NCI-H1436 (cell line): ENCODE results near the gene CMIP.

Experiments
- DNase-seq: peaks from one replicate; lab custom pipeline; 2025; lab: John Stamatoyannopoulos, UW

Gene CMIP

GRCh38 chr16:81639348-81639747 lies 194.7 kb downstream of the CMIP start:
- no peak for DNase-seq

- DNase-seq = no peak
Observed at GRCh38 chr16:81639931-81640680, 195.5 kb downstream of the CMIP start.

- no peak for DNase-seq
Observed at GRCh38 chr16:81640681-81641070, 196.1 kb downstream of the CMIP start.

GRCh38 chr16:81641395-81642106 lies 196.9 kb downstream of the CMIP start:
- DNase-seq = no peak

- DNase-seq = no peak
Observed at GRCh38 chr16:81642107-81642436, 197.5 kb downstream of the CMIP start.

GRCh38 chr16:81642943-81643342 lies 198.3 kb downstream of the CMIP start:
- DNase-seq = no peak

GRCh38 chr16:81645266-81645694 lies 200.7 kb downstream of the CMIP start:
- peak; percentile 60 for DNase-seq

- no peak for DNase-seq
Observed at GRCh38 chr16:81645925-81646324, 201.3 kb downstream of the CMIP start.

GRCh38 chr16:81646561-81646960 lies 202.0 kb downstream of the CMIP start:
- no peak for DNase-seq

- DNase-seq = no peak
Observed at GRCh38 chr16:81647527-81647926, 202.9 kb downstream of the CMIP start.

- no peak for DNase-seq
Observed at GRCh38 chr16:81649561-81650184, 205.1 kb downstream of the CMIP start.

- no peak for DNase-seq
Observed at GRCh38 chr16:81650281-81650680, 205.7 kb downstream of the CMIP start.

- DNase-seq = peak; percentile 94
Observed at GRCh38 chr16:81650982-81651562, 206.5 kb downstream of the CMIP start.

GRCh38 chr16:81651758-81652718 lies 207.4 kb downstream of the CMIP start:
- no peak for DNase-seq

- peak; percentile 58 for DNase-seq
Observed at GRCh38 chr16:81652798-81653505, 208.3 kb downstream of the CMIP start.

GRCh38 chr16:81654346-81654745 lies 209.7 kb downstream of the CMIP start:
- DNase-seq = no peak

GRCh38 chr16:81655469-81656162 lies 211.0 kb downstream of the CMIP start:
- DNase-seq = no peak

- DNase-seq = no peak
Observed at GRCh38 chr16:81657224-81657623, 212.6 kb downstream of the CMIP start.

- peak; percentile 80 for DNase-seq
Observed at GRCh38 chr16:81657781-81658180, 213.2 kb downstream of the CMIP start.

GRCh38 chr16:81658373-81658772 lies 213.8 kb downstream of the CMIP start:
- peak; percentile 78 for DNase-seq
